Glomerular endothelial cell (primary cell): ENCODE results near the gene PRR23E. TPM values are rescaled to one million over a fixed set of nuclear protein-coding genes. Genes with fewer than 3 reads are reported as not detected.

Source experiments
- DNase-seq: peaks from one replicate; pipeline ENCODE4 v3.0.0-alpha.2; 2011; ENCODE audit warnings: low read depth, low spot score; ENCODE audit errors: extremely low read depth
- total RNA-seq: library from RNA; depleted of rRNA; stranded (reverse); fragments of >200 nt; gene quantifications from 2 replicates; pipeline ENCODE4 v1.2.3, GENCODE V29; 2015

The PRR23E gene
- total RNA-seq, 1 donor from 2014 or later = not detected

DNA sequence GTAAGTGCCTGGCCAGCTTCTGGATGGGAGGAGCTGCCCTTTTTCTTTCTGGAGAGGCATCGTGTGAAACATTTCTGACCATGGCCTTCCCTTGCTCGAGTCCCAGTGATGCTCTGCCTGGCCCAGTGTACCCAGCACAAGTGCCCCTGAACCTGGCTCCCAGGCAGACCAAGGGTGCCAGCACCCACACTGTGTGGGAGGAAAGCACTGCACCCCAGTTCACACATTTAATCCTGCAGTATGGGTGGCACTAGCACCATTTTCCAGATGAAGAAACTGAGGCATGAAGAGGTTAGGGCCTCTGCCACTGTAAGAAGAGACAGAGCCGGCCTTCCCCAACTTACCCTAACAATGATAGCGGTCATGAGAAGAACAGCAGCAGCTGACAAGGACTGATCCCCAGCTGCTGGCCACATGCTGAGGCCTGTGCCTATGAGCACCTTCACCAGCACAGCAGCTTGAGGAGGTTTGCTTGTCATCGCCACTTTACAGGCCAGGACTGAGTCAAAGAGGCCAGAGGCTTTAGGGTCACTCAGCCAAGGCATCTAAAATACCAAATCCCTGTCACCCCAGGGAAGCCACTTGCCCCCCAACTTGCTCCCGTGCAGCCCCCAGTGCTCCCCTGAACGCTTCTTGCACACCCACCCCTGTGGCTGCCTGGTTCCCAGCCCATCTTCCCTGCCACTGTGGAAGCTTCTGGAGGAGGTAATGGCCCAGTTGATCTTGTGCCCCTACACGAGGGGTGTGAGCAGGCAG is 15.0 kb downstream of the PRR23E start:
- DNase-seq = no peak

DNA sequence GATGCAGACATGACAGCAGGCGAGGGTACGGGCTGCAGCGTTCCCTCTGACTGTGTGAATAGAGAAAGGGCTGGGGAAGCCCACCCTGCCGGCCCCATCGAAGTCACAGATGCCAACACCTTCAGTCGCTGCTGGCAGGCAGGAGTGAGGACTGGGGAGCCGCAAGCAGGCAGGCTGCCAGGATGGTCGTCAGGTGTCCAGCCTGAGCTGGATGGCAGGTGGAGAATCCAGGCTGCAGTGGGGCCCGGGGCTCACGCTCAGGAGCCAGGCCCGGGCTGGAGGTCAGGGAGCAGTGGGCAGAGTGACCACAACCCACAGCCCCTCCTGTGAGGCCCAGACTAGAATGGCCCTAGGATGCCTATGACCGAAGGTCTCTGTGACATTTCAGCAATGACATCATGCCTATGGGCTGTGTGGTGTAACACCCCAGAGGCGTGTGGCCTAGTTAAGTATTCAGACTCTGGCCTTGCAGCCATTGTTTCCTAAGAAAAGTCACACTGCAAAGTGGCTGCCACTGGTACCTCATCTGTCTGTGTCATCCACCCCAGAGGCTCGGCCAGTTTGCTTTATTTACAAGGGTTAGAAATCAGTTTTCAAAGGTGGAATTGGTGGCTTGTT is 15.7 kb downstream of the PRR23E start:
- no peak for DNase-seq

DNA sequence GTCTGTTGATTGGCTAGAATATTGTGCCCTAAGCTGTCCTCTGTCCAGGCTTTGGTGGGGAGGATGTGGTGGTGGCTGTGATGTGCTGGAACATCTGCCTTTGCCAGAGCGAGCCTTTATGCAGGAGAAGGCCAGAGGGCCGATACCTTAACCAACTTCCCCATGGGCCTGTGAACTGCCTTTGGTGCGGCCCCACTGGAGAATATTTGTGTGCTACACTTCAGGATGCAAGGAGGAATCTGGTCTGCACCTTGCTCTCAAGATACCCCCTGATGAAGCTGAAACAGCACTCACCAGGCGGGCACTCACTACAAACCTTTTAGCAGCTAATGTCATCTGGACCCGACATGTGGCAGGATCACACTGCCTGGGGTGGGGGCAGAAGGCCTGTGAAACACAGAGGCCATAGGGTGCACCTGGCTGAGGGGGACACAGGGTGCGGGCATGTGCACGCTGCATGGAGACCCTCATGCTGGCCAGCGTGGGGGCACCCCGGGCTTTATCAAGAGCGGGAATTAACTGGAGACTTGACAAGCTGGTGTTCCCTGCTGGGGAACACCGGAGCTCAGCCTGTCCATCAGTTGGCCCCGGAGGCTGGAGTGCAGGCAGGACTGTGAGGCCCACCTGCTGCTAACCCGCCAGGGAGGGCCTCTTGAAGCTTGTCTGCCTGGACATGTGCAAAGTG is 16.4 kb downstream of the PRR23E start:
- no peak for DNase-seq

DNA sequence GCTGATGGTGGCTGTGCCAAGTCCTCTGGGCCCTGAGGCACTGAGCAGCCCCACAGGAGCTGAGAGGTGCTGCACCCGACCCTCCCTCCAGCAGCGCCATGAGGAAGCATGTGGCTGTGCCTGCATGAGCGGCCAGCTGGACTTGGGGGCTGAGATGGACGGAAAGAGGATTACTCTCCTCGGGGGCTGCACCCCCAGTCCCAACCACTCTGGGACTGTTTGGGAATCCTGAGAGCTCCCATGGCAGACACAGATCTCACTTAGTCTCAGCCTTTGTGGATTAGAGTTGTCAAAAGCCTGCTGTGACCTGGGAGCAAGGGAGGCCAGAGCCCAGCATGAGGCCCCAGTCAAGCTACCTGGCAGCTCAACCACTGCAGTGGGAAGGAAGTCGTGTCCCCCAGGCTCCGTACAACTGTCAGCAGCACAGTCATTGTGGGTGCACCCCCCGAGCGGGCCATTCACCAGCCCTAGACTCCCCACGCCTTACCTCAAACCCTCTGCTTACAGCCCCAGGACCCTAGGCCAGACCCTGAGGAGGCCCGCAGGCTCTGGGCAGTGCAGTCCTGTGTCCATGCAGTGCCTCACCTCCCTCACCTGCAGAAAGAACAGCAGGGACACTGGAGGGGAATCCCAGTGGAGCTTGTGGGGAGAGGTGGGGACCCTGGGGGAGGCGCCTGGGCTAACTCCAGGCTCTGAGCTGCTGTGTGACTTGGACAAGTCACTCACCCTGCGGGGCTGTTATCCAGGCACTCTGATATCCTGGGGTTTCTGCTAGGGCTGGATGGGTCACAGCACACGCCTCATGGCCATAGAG is 17.1 kb downstream of the PRR23E start:
- no peak for DNase-seq

DNA sequence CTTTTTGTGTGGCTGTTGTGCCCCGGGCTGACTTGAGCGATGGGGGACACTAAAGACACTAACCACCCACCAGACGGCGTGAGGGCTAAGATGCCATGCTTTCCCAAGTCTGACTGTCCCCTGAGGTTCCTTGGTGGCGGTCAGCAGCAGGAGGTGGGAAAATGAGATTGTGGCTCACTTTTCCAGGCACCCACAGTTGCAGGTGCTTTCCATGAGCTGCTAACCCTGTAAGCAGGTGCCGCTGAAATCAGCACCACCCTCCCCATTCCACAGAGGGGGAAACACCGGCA is 17.7 kb downstream of the PRR23E start:
- no peak for DNase-seq

DNA sequence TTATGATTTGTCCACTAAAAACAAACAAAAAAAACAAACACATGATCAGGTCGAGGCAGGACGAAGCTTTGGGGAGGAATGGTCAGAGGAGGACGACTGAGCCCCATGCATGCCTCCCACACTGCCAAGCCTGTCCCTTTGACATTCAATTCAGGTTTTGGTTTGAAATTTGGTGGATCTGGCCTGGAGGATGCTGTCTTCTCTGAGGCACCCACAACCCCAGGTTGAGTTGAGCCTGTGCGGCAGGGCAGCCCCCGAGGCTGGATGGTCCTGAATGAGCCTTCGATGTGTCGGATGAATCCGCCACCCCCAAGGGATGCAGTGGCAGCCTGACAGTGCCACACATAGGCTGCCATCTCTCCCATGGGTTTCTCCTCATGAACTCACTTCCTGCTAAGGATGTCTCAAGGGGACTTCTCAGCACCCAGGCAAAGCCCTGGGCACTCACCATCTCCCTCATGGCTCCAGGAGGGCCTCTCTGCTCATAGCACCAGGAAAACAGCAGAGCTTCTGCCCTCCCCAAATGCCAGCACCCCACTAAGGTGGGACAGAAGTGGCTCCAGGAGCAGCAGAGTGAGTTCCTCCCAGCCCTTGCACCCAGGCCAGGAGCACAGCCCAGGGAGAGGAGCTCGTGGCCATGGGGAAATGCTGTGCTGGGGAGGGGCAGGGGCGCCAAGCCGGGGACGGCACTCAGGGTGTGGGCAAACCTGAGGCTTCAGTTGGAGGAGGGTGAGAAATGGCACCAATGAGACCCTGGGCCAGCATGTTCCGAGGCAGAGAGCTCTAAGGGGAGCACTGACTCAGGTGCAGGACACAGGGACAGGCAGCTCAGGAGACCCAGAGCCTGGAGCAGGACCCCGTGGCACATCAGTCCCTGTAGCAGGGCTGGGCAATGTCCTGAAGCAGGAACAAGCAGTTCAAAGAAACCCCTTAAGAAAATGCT is 18.5 kb downstream of the PRR23E start:
- no peak for DNase-seq

DNA sequence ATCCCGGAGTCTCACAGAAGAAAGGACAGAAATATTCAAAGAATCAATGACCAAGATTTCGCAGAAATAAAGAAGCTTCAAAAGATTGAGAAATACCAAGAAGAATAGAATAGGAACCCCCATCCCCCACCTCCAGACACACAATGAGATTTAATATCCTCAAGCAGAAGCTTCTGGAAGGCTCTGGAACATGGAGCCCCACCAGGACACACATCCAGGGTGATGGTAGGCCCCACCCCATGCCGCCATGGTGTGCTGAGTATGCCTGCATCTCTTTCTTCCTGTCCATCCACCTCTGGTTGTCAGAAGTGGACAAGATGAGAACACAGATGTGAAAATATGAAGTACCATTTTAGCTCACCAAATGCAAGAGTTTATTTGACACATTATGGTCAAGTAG is 19.3 kb downstream of the PRR23E start:
- no peak for DNase-seq

DNA sequence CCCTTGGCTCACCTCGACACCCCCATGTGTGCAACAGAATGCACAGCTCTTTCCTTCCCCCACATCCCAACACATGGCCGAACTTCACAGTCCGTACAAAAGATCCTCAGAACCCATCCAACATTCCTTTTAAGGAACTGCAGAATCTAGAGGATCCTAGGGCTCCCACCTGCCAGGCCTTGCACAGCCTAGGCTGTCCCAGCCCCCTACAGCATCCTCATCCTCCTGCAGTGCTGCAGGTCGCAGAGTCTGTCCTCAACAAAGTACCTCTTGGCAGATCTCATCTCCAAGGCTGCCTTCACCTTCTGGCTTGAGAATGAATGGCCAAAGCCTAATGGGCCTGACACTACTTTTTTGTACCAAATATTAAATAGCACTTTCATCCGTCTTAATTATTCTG is 19.8 kb downstream of the PRR23E start:
- no peak for DNase-seq

DNA sequence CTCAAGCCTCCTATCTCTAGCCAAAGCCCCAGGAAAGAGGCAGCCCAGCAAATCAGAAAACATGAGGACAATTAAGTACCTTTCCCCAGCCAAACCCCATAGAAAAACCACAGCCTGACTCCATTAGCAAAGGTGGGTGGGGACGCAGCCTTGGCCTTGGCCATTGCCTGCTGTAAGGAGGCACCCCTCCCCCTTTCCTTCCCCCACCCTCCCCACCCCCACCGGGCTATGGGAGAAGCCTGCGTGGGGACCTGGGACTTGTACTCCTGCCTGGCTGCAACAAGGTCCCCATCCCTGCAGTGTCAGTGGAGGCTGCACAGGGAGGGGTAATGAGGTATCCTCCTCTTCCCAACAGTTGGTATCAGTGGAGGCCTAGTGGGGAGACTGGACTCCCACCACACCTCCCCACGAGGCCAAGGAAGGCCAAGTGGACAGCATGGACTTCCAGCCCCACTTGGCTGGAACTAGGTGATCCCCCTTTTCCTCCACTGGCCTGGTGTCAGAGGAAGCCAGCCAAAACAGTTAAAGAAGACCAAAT is 20.5 kb downstream of the PRR23E start:
- no peak for DNase-seq

DNA sequence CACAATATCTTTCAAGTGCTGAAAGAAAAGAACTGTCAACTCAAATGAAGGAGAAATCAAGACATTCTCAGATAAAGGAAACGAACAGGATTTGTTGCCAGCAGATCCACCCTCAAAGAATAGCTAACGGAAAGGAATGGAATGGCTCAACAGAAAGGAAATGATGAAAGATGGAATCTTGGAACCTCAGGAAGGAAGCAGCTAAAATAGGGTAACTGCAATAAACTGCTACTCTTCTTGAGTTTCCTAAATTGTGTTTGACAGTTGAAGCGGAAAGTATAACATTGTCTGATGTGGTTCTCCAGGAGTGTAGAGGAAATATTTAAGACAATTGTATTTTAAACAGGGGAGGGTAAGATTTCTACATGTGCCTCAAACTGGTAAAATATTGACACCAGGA is 22.0 kb downstream of the PRR23E start:
- DNase-seq = no peak

DNA sequence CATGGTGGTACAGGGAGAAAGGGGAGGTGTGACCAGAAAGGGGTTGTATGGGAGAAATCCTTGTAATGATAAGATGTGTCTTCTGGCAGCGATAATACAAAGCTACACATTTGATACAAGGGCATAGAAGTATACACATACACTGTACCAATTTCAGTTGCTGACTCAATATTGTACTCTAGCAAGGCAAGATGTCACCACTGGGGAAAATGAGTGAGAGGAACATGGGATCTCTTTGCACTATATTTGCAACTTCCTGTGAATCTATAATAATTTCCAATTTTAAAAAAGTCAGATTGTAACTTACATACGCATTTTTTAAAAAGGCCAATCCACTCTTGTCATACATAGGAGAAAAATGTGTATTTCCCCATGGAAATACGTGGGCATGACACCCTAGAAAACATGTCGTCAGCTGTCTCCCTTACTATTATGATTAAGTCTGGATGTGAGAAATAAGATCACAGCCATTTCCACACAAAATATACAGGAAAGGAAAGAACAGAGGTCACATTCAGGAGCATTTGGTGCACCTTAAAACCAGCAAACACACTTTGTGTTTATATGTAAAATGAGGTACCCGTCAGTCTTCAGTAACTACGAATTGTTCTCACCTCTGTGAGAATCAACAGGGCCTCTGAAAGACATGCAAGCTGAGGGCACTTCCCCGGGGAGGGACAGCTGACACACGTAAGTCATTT is 22.9 kb downstream of the PRR23E start:
- DNase-seq = no peak

DNA sequence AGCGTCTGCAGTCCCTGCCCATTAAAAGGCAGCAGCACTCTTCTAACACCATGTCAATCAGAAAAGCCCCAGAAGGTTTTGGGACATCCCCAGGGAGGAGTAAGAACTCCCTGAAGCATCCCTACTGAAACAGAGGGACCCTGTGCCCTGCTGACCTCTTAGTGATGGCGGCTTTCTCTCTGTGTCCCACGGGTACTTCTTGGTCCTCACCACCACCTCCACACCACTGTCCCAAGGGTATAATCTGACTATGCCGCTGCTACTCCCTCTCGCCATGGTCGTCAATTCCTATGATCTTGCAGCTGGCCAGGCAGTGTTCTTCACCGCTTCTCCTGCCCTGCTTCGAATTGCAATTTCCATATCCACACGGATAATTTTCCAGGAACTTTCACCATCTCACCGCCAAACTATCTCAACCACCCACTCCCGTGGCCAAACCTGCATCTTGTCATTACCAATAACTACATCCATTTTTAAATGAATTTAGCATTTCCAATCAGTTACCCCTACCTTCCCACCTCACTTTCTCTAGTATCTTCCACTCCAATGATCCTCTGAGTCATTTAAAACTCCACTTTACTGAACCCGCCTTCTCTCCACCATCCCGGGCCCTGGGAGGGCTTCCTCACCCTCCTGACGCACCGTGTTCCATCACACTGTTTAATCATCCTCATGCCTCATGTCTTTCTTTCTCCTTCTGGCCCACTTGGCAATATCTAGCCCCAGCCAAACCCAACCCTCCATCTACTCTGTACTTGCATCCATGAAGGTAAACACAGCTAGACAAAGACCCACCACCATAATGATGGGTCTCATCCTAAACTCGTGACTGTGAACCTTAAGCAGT is 23.7 kb downstream of the PRR23E start:
- no peak for DNase-seq

DNA sequence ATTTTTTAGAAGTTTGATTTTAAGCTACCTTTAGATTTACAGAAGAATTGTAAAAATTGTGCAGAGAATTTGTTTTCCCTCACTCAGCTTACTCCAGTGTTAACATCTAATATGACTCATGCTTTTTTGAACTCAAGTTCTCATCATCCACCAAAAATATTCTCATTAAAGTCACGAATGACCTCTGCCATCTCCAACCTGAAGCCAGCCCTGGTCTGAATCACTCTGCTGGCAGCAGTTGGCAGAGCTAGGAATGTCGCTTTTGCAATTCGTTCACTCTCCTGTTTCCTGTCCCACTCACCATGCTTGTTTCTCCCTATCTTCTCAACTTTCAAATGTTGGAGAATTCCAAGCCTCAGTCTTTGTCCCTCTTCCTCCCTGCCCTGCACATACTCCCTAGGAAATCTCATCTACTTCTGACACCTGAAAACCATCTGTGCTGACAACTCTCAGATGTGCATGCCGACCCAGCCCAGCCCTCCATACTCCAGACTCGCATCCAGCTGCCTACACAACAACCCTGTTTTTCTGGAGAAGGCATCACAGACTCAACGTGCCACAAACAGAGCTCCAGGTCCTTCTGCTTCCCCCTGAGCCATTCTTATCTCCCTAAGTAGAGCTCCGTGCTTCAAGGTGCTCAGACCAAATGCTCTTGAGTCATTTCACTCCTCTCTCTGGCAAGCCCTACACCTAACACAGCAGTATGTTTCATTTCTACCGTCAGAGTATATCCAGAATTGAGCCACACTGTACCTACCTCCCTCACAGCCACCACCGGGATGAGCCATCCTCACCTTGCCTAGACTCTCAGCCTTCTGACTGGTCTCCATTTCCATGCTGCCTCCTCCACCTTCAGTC is 24.9 kb downstream of the PRR23E start:
- DNase-seq = no peak

DNA sequence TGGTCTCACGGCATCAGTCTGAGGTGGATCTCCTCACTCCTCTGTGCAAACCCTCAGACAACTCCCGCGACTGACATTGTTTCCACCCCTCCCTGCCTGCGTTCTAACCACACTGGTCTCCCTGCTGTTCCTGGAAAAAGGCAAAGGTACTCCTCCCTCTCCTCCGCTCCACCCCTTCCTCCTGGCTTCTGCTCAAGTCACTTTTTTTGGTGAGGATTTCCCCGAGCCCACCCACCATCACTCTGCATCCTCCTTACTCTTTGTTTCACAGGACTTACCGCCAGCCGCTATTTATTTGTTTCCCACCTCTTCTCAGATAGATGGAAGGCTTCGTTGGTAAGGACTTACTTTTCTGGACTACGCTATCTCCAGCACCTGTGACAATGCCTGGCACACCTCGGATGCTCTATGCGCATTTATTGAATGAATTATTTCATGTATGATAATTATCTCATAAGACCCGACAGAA is 25.6 kb downstream of the PRR23E start:
- no peak for DNase-seq

DNA sequence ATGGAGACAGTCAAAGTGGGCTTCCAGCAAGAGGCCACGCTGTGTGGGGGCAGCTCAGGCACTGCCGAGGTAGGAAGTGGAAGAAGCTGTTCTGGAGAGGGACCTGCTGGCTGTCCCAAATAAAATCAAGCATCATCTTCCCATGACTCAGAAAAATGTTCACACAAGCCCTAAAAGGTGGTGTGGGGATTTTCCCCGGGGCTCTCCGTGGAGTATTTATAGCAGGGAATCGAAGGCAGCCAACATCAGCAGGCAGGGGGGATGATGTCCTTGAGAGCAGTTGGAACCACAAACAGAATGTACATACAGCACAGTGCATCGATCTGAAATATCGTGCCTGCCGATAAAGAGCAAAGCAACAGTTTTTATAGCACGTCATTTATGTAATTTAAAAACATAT is 27.6 kb downstream of the PRR23E start:
- DNase-seq = no peak

DNA sequence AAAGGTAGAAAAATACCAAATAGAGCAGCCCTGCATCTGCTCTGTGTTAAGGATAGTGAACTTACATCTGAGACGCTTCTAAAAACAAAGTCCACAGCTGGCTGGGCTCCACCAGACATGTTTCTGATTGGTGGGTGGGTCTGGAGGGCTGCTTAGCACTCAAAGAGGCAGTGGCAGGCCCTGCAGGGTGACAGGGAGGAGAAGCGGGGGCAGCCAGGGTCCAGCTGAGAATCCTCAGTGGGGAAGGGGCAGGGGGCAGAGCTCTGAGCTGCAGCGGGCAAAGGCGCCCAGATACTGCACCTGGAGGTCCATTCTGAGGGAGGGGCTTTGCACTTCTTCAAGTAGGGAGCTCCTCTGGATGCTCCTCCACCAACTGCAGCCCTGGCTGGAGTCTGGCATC is 28.1 kb downstream of the PRR23E start:
- DNase-seq = no peak

DNA sequence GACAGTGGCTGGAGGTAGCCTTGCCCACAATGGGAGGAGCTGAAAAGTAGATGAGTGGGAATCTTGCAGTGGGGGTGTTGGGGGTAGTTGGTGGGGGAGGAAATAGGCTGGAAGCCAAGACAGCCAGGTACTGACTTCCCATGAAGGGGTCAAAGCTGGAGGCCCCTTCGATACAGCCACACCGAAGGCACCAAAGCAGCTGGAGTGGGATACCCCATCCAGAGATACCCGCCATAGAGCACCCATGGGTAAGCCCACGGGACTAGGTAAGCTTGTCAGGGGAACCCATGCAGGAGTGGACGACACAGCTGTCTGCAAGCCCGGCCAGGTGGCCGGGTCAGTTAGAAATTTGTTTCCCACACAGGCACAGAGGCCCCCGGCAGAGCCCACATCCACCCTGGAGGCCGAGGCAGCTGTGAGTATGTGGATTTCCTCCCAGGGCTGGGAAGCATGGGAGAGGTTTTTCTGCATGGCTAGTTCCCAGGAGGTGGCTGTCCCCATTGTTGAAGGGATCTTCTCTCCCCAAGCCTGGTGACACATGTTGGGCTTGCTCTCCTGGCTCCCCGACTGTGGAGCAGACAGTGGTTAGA is 28.6 kb downstream of the PRR23E start:
- DNase-seq = no peak
